Glomerular visceral epithelial cell (primary cell): ENCODE results near the gene INS.

Experiments
- DNase-seq: peaks from one replicate; pipeline ENCODE4 v3.0.0-alpha.2; 2016; ENCODE audit errors: extremely low spot score

INS gene

GRCh38 chr11:2164861-2165555, 4.0 kb upstream of the INS start:
- no peak for DNase-seq

GRCh38 chr11:2164081-2164480, 3.1 kb upstream of the INS start:
- DNase-seq = no peak

GRCh38 chr11:2163428-2163978, 2.5 kb upstream of the INS start:
- no peak for DNase-seq

- no peak for DNase-seq
These were observed 1.2 kb downstream of the INS start for GRCh38 chr11:2159536-2160413.

GRCh38 chr11:2158966-2159365, 2.0 kb downstream of the INS start:
- DNase-seq = no peak

- no peak for DNase-seq
These were observed 2.7 kb downstream of the INS start for GRCh38 chr11:2158296-2158737.

- DNase-seq = no peak
These were observed 3.5 kb downstream of the INS start for GRCh38 chr11:2157294-2158040.

GRCh38 chr11:2156416-2157182, 4.4 kb downstream of the INS start:
- peak; percentile 70 for DNase-seq

- no peak for DNase-seq
These were observed 5.5 kb downstream of the INS start for GRCh38 chr11:2155511-2155910.

- DNase-seq = no peak
These were observed 6.1 kb downstream of the INS start for GRCh38 chr11:2154889-2155288.

- no peak for DNase-seq
These were observed 6.8 kb downstream of the INS start for GRCh38 chr11:2154195-2154585.

- no peak for DNase-seq
These were observed 7.3 kb downstream of the INS start for GRCh38 chr11:2153581-2154194.

- DNase-seq = peak; percentile 69
These were observed 9.3 kb downstream of the INS start for GRCh38 chr11:2151500-2152257.

- peak; percentile 22 for DNase-seq
These were observed 10.9 kb downstream of the INS start for GRCh38 chr11:2149864-2150847.

- DNase-seq = no peak
These were observed 11.5 kb downstream of the INS start for GRCh38 chr11:2149460-2149859.

GRCh38 chr11:2148595-2148994, 12.4 kb downstream of the INS start:
- no peak for DNase-seq

GRCh38 chr11:2147391-2147790, 13.6 kb downstream of the INS start:
- DNase-seq = no peak

GRCh38 chr11:2146051-2146450, 15.0 kb downstream of the INS start:
- no peak for DNase-seq
